Sigmoid colon (tissue), 7 donors: ENCODE data around the gene CLIP4. TPM values are rescaled to one million over a fixed set of nuclear protein-coding genes. Genes with fewer than 3 reads are reported as not detected.

Experiments
- DNase-seq: peaks from one replicate; pipeline ENCODE4 v3.0.0-alpha.2; 2019
- H3K27ac ChIP-seq, 4 donors: fragments of 200-600 bp; sonication (generic); one replicate each; pipeline ENCODE4 v1.5.1; 2016 to 2019; ENCODE audit warnings: mild to moderate bottlenecking in 1 of 4
- H3K27me3 ChIP-seq, 3 donors: fragments of 200-600 bp; sonication (generic); one replicate each; pipeline ENCODE4 v1.5.1; 2019; ENCODE audit warnings: mild to moderate bottlenecking in 1 of 3
- H3K36me3 ChIP-seq, 4 donors: fragments of 200-600 bp; sonication (generic); one replicate each; pipeline ENCODE4 v1.5.1; 2016 to 2019
- H3K4me1 ChIP-seq, 4 donors: fragments of 200-600 bp; sonication (generic); one replicate each; pipeline ENCODE4 v1.5.1; 2017 to 2019
- H3K4me3 ChIP-seq, 4 donors: fragments of 200-600 bp; sonication (generic); one replicate each; pipeline ENCODE4 v1.5.1; 2017 to 2019; ENCODE audit warnings: mild to moderate bottlenecking in 2 of 4, moderate library complexity in 1 of 4
- H3K9me3 ChIP-seq, 4 donors: fragments of 200-600 bp in 3 of 4; sonication (generic) in 3 of 4; one replicate each; pipeline versions ENCODE4 v1.5.1 to v1.6.1; 2013 to 2019
- CTCF ChIP-seq, 4 experiments: fragments of 450-650 bp in 3 of 4; fragments of 200-600 bp in 1 of 4; IDR thresholded peaks; one replicate each; pipeline ENCODE4 v1.5.1; 2016 to 2019; ENCODE audit warnings: antibody characterized with exemption in 4 of 4, mild to moderate bottlenecking in 3 of 4, moderate library complexity in 2 of 4
- EP300 ChIP-seq, 4 donors: sonication (generic); formaldehyde crosslinking; IDR thresholded peaks; one replicate each; pipeline ENCODE4 v1.6.1; 2017; ENCODE audit warnings: antibody characterized with exemption in 4 of 4
- POLR2A ChIP-seq, 2 donors: fragments of 450-650 bp; IDR thresholded peaks; one replicate each; pipeline ENCODE4 v1.6.1; 2016; ENCODE audit warnings: antibody characterized with exemption in 2 of 2, mild to moderate bottlenecking in 2 of 2, moderate library complexity in 2 of 2
- POLR2AphosphoS5 ChIP-seq, 4 donors: sonication (generic); formaldehyde crosslinking; IDR thresholded peaks; one replicate each; pipeline ENCODE4 v1.6.1; 2017; ENCODE audit warnings: antibody characterized with exemption in 4 of 4
- WGBS, 2 donors: extraction: QIAGEN DNeasy Blood & Tissue Kit; methylation state at CpG; one replicate each; pipeline ENCODE4 v1.1.7; 2013; 5-methylcytosine and 5-hydroxymethylcytosine counted together
- intact Hi-C: fragments of 100-400 bp; cut with DNase I; formaldehyde crosslinking; loops from one replicate; pipeline ENCODE4 v1.15.1; 2023
- polyA plus RNA-seq, 3 donors: library from polyadenylated mRNA; stranded (reverse); fragments of 200-250 nt; gene quantifications; one replicate each; pipeline ENCODE4 v1.2.3, GENCODE V29; 2013
- total RNA-seq, 4 donors: library from RNA; depleted of rRNA; stranded (reverse); fragments of >200 nt; gene quantifications; one replicate each; pipeline ENCODE4 v1.1.0, GENCODE V29; 2016
- donor health status: healthy with polysubstance abuse.
- donor health status: Bipolar disorder and iron deficiency.
- donor health status: healthy.

Gene CLIP4
- total and polyA plus RNA-seq, 7 donors, result 1.8 to 94.6 (median 68.5) TPM

DNA sequence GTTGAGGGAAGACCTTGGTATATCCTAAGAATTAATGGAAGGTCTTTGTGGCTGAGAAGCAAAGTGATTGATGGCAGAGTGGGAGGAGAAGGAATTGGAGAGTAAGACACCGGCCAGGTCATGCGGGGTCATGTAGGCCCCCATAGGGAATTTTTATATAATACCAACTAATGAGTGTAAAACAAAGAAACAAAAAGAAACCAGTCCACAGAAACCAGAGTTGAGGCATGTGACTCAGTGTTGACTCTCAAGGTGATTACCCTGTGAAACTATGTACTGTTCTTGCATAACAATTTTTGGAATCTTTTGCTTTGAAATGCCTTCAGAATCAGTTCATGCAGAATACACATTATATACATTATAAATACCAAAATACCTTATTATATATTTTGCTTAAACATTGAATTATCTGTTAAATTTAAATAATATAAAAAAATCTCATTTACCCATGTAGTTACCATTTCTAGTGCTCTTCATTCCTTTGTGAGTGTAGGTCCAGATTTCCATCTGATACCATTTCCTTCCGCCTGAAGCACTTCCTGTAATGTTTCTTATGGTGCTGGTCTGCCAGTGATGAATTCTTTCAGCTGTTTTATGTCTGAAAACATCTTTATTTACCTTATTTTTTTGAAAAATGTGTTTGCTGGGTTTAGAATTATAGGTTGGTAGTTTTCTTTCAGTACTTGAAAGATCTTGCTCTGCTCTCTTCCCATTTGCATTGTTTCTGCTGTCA lies 8.6 kb downstream of the CLIP4 start:
- 92 to 94% methylated on average over 3 of the region's 3 CpGs for WGBS, 2 donors
- no peaks in the 10 kb centered on the region for H3K27me3 ChIP-seq
- peaks cover 0 to 29% (median 0%) of the 10 kb centered on the region in 4 donors for H3K36me3 ChIP-seq
- peaks cover 0 to 37% (median 10%) of the 10 kb centered on the region in 4 donors for H3K4me1 ChIP-seq
- no peak overlapping the region for H3K4me3 ChIP-seq
- DNase-seq, result no peak
- TF ChIP-seq POLR2AphosphoS5 (IDR thresholded peaks at IDR 0.05) (no peak), POLR2A (IDR thresholded peaks at IDR 0.05) (no peak), EP300 (IDR thresholded peaks at IDR 0.05) (no peak), CTCF (IDR thresholded peaks at IDR 0.05) (no peak)
- H3K9me3 ChIP-seq, result no peaks in the 10 kb centered on the region
- intact Hi-C loops, result no loop called here
- no peak overlapping the region for H3K27ac ChIP-seq

DNA sequence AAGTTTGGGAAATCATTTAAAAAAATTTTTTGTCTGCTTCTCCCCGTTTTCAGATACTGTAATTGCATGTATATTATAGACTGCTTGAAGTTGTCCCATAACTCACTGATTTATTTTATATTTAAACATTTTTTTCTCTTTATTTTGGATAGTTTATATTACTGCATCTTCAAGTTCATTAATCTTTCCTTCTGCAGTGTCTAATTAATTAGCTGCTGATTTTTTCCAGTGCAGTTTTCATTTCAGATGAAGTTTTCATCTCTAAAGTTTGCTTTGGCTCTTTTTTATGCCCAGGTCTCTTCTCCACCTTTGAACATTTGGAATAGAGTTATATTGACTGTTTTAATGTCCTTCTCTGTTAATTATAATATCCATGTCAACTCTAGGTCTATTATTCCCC lies 9.3 kb downstream of the CLIP4 start:
- Histone ChIP-seq H3K4me3 (no peak overlapping the region), H3K9me3 (no peaks in the 10 kb centered on the region), H3K27ac (no peak overlapping the region), H3K4me1 (peaks cover 0 to 40% (median 17%) of the 10 kb centered on the region in 4 donors), H3K27me3 (no peaks in the 10 kb centered on the region), H3K36me3 (peaks cover 0 to 29% (median 0%) of the 10 kb centered on the region in 4 donors)
- DNase-seq, result no peak
- intact Hi-C loops, result no loop called here
- no peak for TF ChIP-seq CTCF (IDR thresholded peaks at IDR 0.05)
- TF ChIP-seq EP300 (IDR thresholded peaks at IDR 0.05), result no peak
- TF ChIP-seq POLR2A (IDR thresholded peaks at IDR 0.05), result no peak
- no peak for TF ChIP-seq POLR2AphosphoS5 (IDR thresholded peaks at IDR 0.05)
- 89 to 92% methylated on average over 1 of the region's 1 CpG for whole genome bisulfite sequencing, 2 donors

DNA sequence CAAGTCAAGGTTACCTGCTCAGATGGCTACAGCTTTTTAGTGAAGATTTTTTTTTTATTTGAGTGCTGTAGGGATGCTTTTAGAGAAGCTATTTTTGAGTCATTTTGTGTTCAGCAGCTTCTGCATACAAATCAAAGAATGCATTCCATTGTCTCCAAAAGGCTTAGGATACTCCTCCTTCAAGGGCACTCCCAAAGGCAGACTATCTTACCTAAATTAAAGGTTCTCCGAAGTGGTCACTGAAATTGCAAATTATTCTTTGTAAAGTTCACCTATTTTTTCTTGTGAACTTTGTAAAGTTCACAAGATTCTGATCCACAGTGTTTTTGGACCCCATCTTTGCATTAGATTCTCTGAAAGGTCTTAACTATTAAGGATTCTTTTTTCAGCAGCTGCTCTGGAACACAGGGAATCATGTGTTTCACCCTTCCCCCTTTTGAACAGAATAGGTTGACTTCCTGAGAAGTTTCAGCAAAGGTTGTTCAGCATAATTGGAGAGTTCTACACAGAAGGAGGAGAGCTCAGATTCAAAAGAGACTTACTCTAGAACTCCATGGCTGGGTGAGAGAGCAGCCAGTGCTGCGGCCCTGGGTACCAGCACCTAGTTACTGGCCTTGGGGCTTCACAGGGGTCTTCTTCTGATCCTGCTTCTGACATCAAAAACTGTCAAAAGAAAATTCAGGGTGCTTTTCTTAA lies 14.5 kb downstream of the CLIP4 start:
- peaks cover 0 to 43% (median 25%) of the 10 kb centered on the region in 4 donors for H3K4me1 ChIP-seq
- no peak overlapping the region for H3K4me3 ChIP-seq
- intact Hi-C loops, result no loop called here
- 63 to 91% methylated on average over 2 of the region's 2 CpGs for WGBS, 2 donors
- H3K9me3 ChIP-seq, result no peaks in the 10 kb centered on the region
- no peak for DNase-seq
- no peaks in the 10 kb centered on the region for H3K27me3 ChIP-seq
- TF ChIP-seq POLR2AphosphoS5 (IDR thresholded peaks at IDR 0.05) (no peak), EP300 (IDR thresholded peaks at IDR 0.05) (no peak), CTCF (IDR thresholded peaks at IDR 0.05) (no peak), POLR2A (IDR thresholded peaks at IDR 0.05) (no peak)
- H3K36me3 ChIP-seq, result peaks cover 0 to 39% (median 8%) of the 10 kb centered on the region in 4 donors
- peak overlapping the region; percentile 53 to 67 (median 59) for H3K27ac ChIP-seq

GRCh38 chr2:29130295-29130694 lies 15.1 kb downstream of the CLIP4 start:
- no peak for TF ChIP-seq POLR2AphosphoS5 (IDR thresholded peaks at IDR 0.05)
- intact Hi-C loops, result no loop called here
- Histone ChIP-seq H3K9me3 (no peaks in the 10 kb centered on the region), H3K27me3 (no peaks in the 10 kb centered on the region), H3K27ac (peak overlapping the region; percentile 53 to 67 (median 59)), H3K4me3 (no peak overlapping the region), H3K36me3 (peaks cover 0 to 39% (median 8%) of the 10 kb centered on the region in 4 donors), H3K4me1 (peaks cover 0 to 43% (median 25%) of the 10 kb centered on the region in 4 donors)
- no peak for DNase-seq
- 47 to 71% methylated on average over 2 of the region's 2 CpGs for WGBS, 2 donors

- Histone ChIP-seq H3K9me3 (no peaks in the 10 kb centered on the region), H3K36me3 (peaks cover 0 to 52% (median 8%) of the 10 kb centered on the region in 4 donors), H3K27me3 (no peaks in the 10 kb centered on the region), H3K4me3 (no peak overlapping the region), H3K27ac (no peak overlapping the region), H3K4me1 (peaks cover 0 to 12% (median 11%) of the 10 kb centered on the region in 4 donors)
- WGBS, 2 donors, result 77 to 88% methylated on average over 1 of the region's 1 CpG
- DNase-seq, result no peak
- intact Hi-C loops, result no loop called here
- no peak for TF ChIP-seq EP300 (IDR thresholded peaks at IDR 0.05)
- no peak for TF ChIP-seq POLR2A (IDR thresholded peaks at IDR 0.05)
- TF ChIP-seq POLR2AphosphoS5 (IDR thresholded peaks at IDR 0.05), result no peak
- no peak for TF ChIP-seq CTCF (IDR thresholded peaks at IDR 0.05)
Measured at GRCh38 chr2:29134933-29135332, 19.7 kb downstream of the CLIP4 start.
